Panc1 (cell line): ENCODE data around the gene C19orf12. TPM values are rescaled to one million over a fixed set of nuclear protein-coding genes. Genes with fewer than 3 reads are reported as not detected.
A peak's percentile ranks its signal among the peaks of the same experiment; 100 is the strongest.

ENCODE experiments used
- ATAC-seq: fragments of 200-7000 bp; cut with Tn5 transposase; 2 replicates; pipeline ENCODE4 v1.9.1; 2020; ENCODE audit warnings: mild to moderate bottlenecking, moderate library complexity
- BruUV-seq: library from RNA; stranded (reverse); fragments of 400-500 nt; replicated peaks from 2 replicates; lab custom pipeline; 2021; lab: Mats Ljungman, UMichigan
- CTCF ChIA-PET: fragments of 300-600 bp; sonication (Branson Sonifier 250); formaldehyde crosslinking; loops from one replicate; lab custom pipeline; 2022; ENCODE audit warnings: antibody characterized with exemption; lab: Charles Lee
- POLR2A ChIA-PET: fragments of 300-600 bp; sonication (Branson Sonifier 250); formaldehyde crosslinking; loops from one replicate; lab custom pipeline; 2022; ENCODE audit warnings: antibody characterized with exemption; lab: Charles Lee
- DNase-seq: peaks from one replicate; pipeline ENCODE4 v3.0.0-alpha.2; 2010; ENCODE audit warnings: low read depth, low spot score
- H3K27ac ChIP-seq: 2 replicates; pipeline ENCODE4 v1.5.1; 2011; ENCODE audit warnings: mild to moderate bottlenecking, low read length, inconsistent platforms
- H3K27me3 ChIP-seq: fragments of 200-500 bp; sonication (Bioruptor generic); 2 replicates; pipeline ENCODE4 v1.6.0; 2014; ENCODE audit warnings: low read length, inconsistent platforms; ENCODE audit not compliant: control insufficient read depth, insufficient read depth
- H3K36me3 ChIP-seq: fragments of 200-500 bp; sonication (Bioruptor generic); 2 replicates; pipeline ENCODE4 v1.5.1; 2014; ENCODE audit warnings: inconsistent platforms, mild to moderate bottlenecking, low read length, moderate library complexity; ENCODE audit not compliant: control insufficient read depth, insufficient read depth
- H3K4me1 ChIP-seq: 2 replicates; pipeline ENCODE4 v1.5.1; 2011; ENCODE audit warnings: inconsistent platforms, mild to moderate bottlenecking, low read length, moderate library complexity; ENCODE audit not compliant: control insufficient read depth, insufficient read depth
- H3K4me3 ChIP-seq, 2 experiments: 2 replicates each; pipeline ENCODE4 v1.5.1; 2011 to 2012; ENCODE audit warnings: low read depth in 2 of 2, low read length in 2 of 2, mild to moderate bottlenecking in 2 of 2, inconsistent platforms in 1 of 2, moderate library complexity in 1 of 2
- H3K9me3 ChIP-seq: fragments of 200-500 bp; sonication (Bioruptor generic); 2 replicates; pipeline ENCODE4 v1.5.1; 2014; ENCODE audit warnings: low read depth, mild to moderate bottlenecking, inconsistent platforms, low read length, moderate library complexity; ENCODE audit not compliant: control insufficient read depth, insufficient read depth
- POLR2AphosphoS5 ChIP-seq: IDR thresholded peaks from 2 replicates; pipeline ENCODE4 v1.6.1; 2012; ENCODE audit warnings: mild to moderate bottlenecking, low read depth, low read length, moderate library complexity
- SIN3A ChIP-seq: IDR thresholded peaks from 2 replicates; pipeline ENCODE4 v1.6.1; 2012; ENCODE audit warnings: low read depth, mild to moderate bottlenecking, low read length, moderate library complexity, borderline replicate concordance; ENCODE audit not compliant: insufficient read depth
- TCF7L2 ChIP-seq: IDR thresholded peaks from 2 replicates; pipeline ENCODE4 v1.6.1; 2011; ENCODE audit warnings: mild to moderate bottlenecking, low read depth, low read length, inconsistent platforms
- in situ Hi-C: cut with HindIII; loops from 2 replicates; pipeline ENCODE4 v1.10.0; 2016; ENCODE audit warnings: low sequenced_read_pairs, low pct_unique_long_range_greater_than_20kb
- intact Hi-C: fragments of 100-400 bp; cut with micrococcal nuclease; formaldehyde crosslinking; loops from one replicate; pipeline ENCODE4 v1.10.0; 2022; ENCODE audit not compliant: unreplicated experiment
- total RNA-seq: library from RNA; stranded (reverse); gene quantifications from one replicate; pipeline ENCODE4 v1.2.1, GENCODE V29; 2021; ENCODE audit not compliant: unreplicated experiment
- TF ChIP-seq, protein P1 (sequence below): fragments of 450-650 bp; IDR thresholded peaks from 2 replicates; pipeline ENCODE4 v1.5.1; 2017; ENCODE audit warnings: mild to moderate bottlenecking
- TF ChIP-seq, protein P2 (sequence below), 2 experiments: IDR thresholded peaks; 2 replicates each; pipeline ENCODE4 v1.6.1; 2011 to 2012; ENCODE audit warnings: low read depth in 2 of 2, control low read depth in 1 of 2, low read length in 1 of 2, mild to moderate bottlenecking in 1 of 2, moderate library complexity in 1 of 2; ENCODE audit not compliant: insufficient read depth in 1 of 2

Gene C19orf12
- total RNA-seq, 1 experiment from 2014 or later: 43.4 TPM

DNA sequence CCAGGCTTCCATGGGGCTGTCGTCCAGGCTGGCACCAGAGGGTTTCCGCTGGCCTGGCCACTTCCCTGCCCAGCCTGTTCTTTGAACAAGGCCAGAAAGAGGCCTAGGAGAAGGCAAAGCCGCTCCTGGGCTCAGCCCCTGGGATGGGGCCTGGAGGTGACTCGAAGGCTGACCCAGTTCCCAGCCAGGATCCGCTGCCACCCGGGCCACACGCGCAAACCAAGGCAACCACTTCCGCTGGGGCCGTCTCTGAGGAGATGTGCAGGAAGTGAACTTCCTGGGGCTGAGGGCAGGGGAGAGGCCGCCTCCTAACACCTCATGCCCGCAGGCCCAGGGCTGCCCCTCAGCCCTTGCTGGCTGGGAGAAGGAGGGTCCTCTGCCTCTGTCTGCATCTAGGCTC, 34.6 kb downstream of the C19orf12 start:
- POLR2A ChIA-PET: no interaction called here
- in situ Hi-C loops: no loop called here
- CTCF ChIA-PET: no interaction called here
- peaks cover 5% of the 10 kb centered on the region; the same call in 1 of the 2 replicates for H3K4me1 ChIP-seq
- no peak overlapping the region for H3K27ac ChIP-seq
- H3K9me3 ChIP-seq: no peaks in the 10 kb centered on the region
- no peak overlapping the region for H3K4me3 ChIP-seq
- H3K36me3 ChIP-seq: no peaks in the 10 kb centered on the region
- no peak for DNase-seq
- no TSS peak for BruUV-seq
- H3K27me3 ChIP-seq: no peaks in the 10 kb centered on the region
- TF ChIP-seq, protein P1, sequence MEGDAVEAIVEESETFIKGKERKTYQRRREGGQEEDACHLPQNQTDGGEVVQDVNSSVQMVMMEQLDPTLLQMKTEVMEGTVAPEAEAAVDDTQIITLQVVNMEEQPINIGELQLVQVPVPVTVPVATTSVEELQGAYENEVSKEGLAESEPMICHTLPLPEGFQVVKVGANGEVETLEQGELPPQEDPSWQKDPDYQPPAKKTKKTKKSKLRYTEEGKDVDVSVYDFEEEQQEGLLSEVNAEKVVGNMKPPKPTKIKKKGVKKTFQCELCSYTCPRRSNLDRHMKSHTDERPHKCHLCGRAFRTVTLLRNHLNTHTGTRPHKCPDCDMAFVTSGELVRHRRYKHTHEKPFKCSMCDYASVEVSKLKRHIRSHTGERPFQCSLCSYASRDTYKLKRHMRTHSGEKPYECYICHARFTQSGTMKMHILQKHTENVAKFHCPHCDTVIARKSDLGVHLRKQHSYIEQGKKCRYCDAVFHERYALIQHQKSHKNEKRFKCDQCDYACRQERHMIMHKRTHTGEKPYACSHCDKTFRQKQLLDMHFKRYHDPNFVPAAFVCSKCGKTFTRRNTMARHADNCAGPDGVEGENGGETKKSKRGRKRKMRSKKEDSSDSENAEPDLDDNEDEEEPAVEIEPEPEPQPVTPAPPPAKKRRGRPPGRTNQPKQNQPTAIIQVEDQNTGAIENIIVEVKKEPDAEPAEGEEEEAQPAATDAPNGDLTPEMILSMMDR: no peak
- no peak for TF ChIP-seq TCF7L2
- TF ChIP-seq, protein P2, sequence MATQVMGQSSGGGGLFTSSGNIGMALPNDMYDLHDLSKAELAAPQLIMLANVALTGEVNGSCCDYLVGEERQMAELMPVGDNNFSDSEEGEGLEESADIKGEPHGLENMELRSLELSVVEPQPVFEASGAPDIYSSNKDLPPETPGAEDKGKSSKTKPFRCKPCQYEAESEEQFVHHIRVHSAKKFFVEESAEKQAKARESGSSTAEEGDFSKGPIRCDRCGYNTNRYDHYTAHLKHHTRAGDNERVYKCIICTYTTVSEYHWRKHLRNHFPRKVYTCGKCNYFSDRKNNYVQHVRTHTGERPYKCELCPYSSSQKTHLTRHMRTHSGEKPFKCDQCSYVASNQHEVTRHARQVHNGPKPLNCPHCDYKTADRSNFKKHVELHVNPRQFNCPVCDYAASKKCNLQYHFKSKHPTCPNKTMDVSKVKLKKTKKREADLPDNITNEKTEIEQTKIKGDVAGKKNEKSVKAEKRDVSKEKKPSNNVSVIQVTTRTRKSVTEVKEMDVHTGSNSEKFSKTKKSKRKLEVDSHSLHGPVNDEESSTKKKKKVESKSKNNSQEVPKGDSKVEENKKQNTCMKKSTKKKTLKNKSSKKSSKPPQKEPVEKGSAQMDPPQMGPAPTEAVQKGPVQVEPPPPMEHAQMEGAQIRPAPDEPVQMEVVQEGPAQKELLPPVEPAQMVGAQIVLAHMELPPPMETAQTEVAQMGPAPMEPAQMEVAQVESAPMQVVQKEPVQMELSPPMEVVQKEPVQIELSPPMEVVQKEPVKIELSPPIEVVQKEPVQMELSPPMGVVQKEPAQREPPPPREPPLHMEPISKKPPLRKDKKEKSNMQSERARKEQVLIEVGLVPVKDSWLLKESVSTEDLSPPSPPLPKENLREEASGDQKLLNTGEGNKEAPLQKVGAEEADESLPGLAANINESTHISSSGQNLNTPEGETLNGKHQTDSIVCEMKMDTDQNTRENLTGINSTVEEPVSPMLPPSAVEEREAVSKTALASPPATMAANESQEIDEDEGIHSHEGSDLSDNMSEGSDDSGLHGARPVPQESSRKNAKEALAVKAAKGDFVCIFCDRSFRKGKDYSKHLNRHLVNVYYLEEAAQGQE (IDR thresholded peaks at IDR 0.05; ENCODE audit: insufficient read depth in 1 of 2, low read depth in 2 of 2, low read length in 1 of 2): no peak
- no peak for TF ChIP-seq SIN3A
- no peak for TF ChIP-seq POLR2AphosphoS5
- intact Hi-C loops: no loop called here
- ATAC-seq: peak; percentile 39

DNA sequence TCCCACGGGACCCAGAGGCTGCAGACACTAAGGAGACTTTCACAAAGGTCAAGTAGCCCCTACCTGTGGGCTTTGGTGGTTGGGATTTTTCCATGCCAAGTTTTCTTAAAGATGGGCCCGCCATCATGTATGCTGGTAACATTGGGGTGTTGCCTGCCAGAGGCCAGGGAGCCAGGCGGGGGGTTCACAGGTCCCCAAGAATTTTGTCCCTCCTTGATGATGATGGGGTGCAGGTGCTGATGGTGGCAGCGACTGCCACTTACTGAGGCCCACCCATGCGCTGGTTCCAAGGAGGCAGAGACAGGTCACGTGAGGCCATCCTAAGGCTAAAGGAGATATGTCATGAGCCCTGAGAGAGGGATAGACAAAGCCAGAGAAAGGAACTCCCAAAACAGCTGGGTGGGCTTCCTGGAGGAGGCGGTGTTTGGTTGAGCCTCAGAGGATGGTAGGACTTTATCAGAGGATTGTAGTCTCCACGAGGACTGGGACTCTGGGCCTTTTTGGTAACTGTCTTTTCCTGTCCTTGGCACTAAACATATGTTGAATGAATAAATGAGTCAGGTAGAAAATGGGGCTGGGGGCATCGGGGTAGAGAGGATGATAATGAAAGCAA, 35.4 kb downstream of the C19orf12 start:
- ChIA-PET POLR2A (no interaction called here), CTCF (no interaction called here)
- TF ChIP-seq, protein P2 (IDR thresholded peaks at IDR 0.05; ENCODE audit: insufficient read depth in 1 of 2, low read depth in 2 of 2, low read length in 1 of 2): no peak
- no peak for TF ChIP-seq TCF7L2
- TF ChIP-seq, protein P1: no peak
- TF ChIP-seq POLR2AphosphoS5: no peak
- no peak for TF ChIP-seq SIN3A
- no peak overlapping the region; the same call in 1 of the 2 replicates for H3K27ac ChIP-seq
- DNase-seq: no peak
- peaks cover 5% of the 10 kb centered on the region; the same call in 1 of the 2 replicates for H3K4me1 ChIP-seq
- no peaks in the 10 kb centered on the region for H3K27me3 ChIP-seq
- no peak for ATAC-seq
- intact Hi-C loops: no loop called here
- BruUV-seq: no TSS peak
- H3K9me3 ChIP-seq: no peaks in the 10 kb centered on the region
- in situ Hi-C loops: no loop called here
- no peak overlapping the region for H3K4me3 ChIP-seq
- no peaks in the 10 kb centered on the region for H3K36me3 ChIP-seq
